ENCODE data around the gene EIF4B.

DNA sequence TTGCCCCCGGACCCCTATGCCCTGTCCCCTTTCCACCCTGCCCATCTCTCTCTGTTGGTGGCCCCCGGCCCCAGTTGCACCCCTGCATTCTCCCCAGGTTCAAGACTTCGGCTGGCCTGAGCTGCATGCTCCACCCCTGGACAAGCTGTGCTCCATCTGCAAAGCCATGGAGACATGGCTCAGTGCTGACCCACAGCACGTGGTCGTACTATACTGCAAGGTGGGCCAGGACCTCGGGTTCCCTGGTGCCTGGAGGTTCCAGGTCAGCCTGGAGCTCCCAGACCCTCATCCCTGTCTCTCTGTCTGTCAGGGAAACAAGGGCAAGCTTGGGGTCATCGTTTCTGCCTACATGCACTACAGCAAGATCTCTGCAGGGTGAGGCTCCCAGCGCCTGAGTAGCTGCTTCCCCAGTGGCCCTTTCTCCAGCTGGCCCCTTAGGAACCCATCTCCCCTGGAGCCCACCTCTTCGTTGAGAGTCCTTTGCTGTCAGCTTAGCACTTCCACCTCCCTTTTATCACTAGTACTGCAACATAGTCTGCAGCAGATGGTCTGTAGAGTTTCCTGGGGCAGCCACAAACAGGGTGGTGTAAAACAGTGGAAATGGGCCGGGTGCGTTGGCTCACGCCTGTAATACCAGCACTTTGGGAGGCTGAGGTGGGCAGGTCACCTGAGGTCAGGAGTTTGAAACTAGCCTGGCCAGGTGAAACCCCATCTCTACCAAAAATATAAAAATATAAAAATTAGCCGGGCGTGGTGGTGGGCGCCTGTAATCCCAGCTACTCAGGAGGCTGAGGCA lies 49.4 kb downstream of the EIF4B start:
- TF ChIP-seq CTCF (IDR thresholded peaks at IDR 0.05) (no peak), POLR2A (IDR thresholded peaks at IDR 0.05) (no peak)

All from adrenal gland (tissue), 5 donors.